ENCODE measurements around the gene LRRC15. TPM values are rescaled to one million over a fixed set of nuclear protein-coding genes. Genes with fewer than 3 reads are reported as not detected.

Gene LRRC15
- total RNA-seq, 8 experiments from 2014 or later, result 0.05 to 0.71 (median 0.21) TPM

- Histone ChIP-seq H3K4me3 (no peak overlapping the region), H3K4me1 (replicated peaks in 1 of 2) (peaks cover 27 to 39% of the 10 kb centered on the region in 2 donors), H3K27ac (no peak overlapping the region)
- no peak for ATAC-seq (replicated peaks in 6 of 8)
- in situ Hi-C loops (cut with MboI; ENCODE audit: low pct_unique_long_range_greater_than_20kb in 2 of 9, low sequenced_read_pairs in 9 of 9, unreplicated experiment in 9 of 9), result loop anchor here in 5 of 9 experiments (10.0 to 25.0 kb wide), 2 partner anchors 260 to 543 kb away; no protein-coding TSS in a partner anchor
- 84 to 100% (median 100%) methylated on average over 1 to 3 of the region's 5 CpGs; no CpG with 5 or more reads in 6 of the 10 experiments for whole genome bisulfite sequencing, 10 experiments
Measured at GRCh38 chr3:194327218-194328052, 42.1 kb downstream of the LRRC15 start.

GRCh38 chr3:194326968-194327217, 42.6 kb downstream of the LRRC15 start:
- Histone ChIP-seq H3K4me3 (no peak overlapping the region), H3K4me1 (replicated peaks in 1 of 2) (peaks cover 27 to 45% of the 10 kb centered on the region in 2 donors), H3K27ac (no peak overlapping the region)
- WGBS, 10 experiments, result 80 to 100% (median 83%) methylated on average over 1 of the region's 2 CpGs; no CpG with 5 or more reads in 7 of the 10 experiments
- no peak for ATAC-seq (replicated peaks in 6 of 8)
- in situ Hi-C loops (cut with MboI; ENCODE audit: low pct_unique_long_range_greater_than_20kb in 2 of 9, low sequenced_read_pairs in 9 of 9, unreplicated experiment in 9 of 9), result loop anchor here in 5 of 9 experiments (10.0 to 25.0 kb wide), 2 partner anchors 260 to 542 kb away; no protein-coding TSS in a partner anchor

- no peak overlapping the region for H3K4me3 ChIP-seq
- ATAC-seq (replicated peaks in 6 of 8), result peak in 4 of 8 experiments; percentile 9 to 24 (median 16)
- peak overlapping the region in 1 of 2 donors; percentile 28 for H3K27ac ChIP-seq
- peaks cover 27 to 50% of the 10 kb centered on the region in 2 donors for H3K4me1 ChIP-seq (replicated peaks in 1 of 2)
- in situ Hi-C loops (cut with MboI; ENCODE audit: low pct_unique_long_range_greater_than_20kb in 2 of 9, low sequenced_read_pairs in 9 of 9, unreplicated experiment in 9 of 9), result loop anchor here in 5 of 9 experiments (10.0 to 25.0 kb wide), 2 partner anchors 261 to 542 kb away; no protein-coding TSS in a partner anchor
- 33 to 100% (median 73%) methylated on average over 1 to 8 of the region's 15 CpGs; no CpG with 5 or more reads in 3 of the 10 experiments for WGBS, 10 experiments
Measured at GRCh38 chr3:194326192-194326967, 43.2 kb downstream of the LRRC15 start.

GRCh38 chr3:194325424-194326153, 44.0 kb downstream of the LRRC15 start:
- no peak overlapping the region for H3K4me3 ChIP-seq
- in situ Hi-C loops (cut with MboI; ENCODE audit: low pct_unique_long_range_greater_than_20kb in 2 of 9, low sequenced_read_pairs in 9 of 9, unreplicated experiment in 9 of 9), result loop anchor here in 5 of 9 experiments (10.0 to 25.0 kb wide), 2 partner anchors 262 to 541 kb away; no protein-coding TSS in a partner anchor
- 40 to 100% (median 88%) methylated on average over 1 of the region's 15 CpGs; no CpG with 5 or more reads in 7 of the 10 experiments for WGBS, 10 experiments
- ATAC-seq (replicated peaks in 6 of 8), result peak in 3 of 8 experiments; percentile 12 to 43 (median 23)
- H3K4me1 ChIP-seq (replicated peaks in 1 of 2), result peaks cover 27 to 58% of the 10 kb centered on the region in 2 donors
- H3K27ac ChIP-seq, result peak overlapping the region; percentile 34 to 43

GRCh38 chr3:194324823-194325327, 44.7 kb downstream of the LRRC15 start:
- no peak overlapping the region for H3K4me3 ChIP-seq
- in situ Hi-C loops (cut with MboI; ENCODE audit: low pct_unique_long_range_greater_than_20kb in 2 of 9, low sequenced_read_pairs in 9 of 9, unreplicated experiment in 9 of 9), result loop anchor here in 7 of 9 experiments (10.0 to 25.0 kb wide), 7 partner anchors 188 to 663 kb away; partner anchors contain the start of gene HES1 (in 2 of the 7)
- peak overlapping the region in 1 of 2 donors; percentile 16 for H3K27ac ChIP-seq
- peaks cover 27 to 62% of the 10 kb centered on the region in 2 donors for H3K4me1 ChIP-seq (replicated peaks in 1 of 2)
- no peak for ATAC-seq (replicated peaks in 6 of 8)
- WGBS, 10 experiments, result 50 to 100% (median 100%) methylated on average over 1 to 2 of the region's 3 CpGs; no CpG with 5 or more reads in 3 of the 10 experiments

GRCh38 chr3:194323785-194324735, 45.5 kb downstream of the LRRC15 start:
- H3K27ac ChIP-seq, result peak overlapping the region; percentile 57 to 67
- H3K4me3 ChIP-seq, result peak overlapping the region in 1 of 5 donors; percentile 1
- in situ Hi-C loops (cut with MboI; ENCODE audit: low pct_unique_long_range_greater_than_20kb in 2 of 9, low sequenced_read_pairs in 9 of 9, unreplicated experiment in 9 of 9), result loop anchor here in 6 of 9 experiments (10.0 to 25.0 kb wide), 6 partner anchors 187 to 662 kb away; partner anchors contain the start of gene HES1 (in 2 of the 6)

GRCh38 chr3:194322678-194323211, 46.8 kb downstream of the LRRC15 start:
- in situ Hi-C loops (cut with MboI; ENCODE audit: low pct_unique_long_range_greater_than_20kb in 2 of 9, low sequenced_read_pairs in 9 of 9, unreplicated experiment in 9 of 9), result loop anchor here in 6 of 9 experiments (10.0 to 25.0 kb wide), 6 partner anchors 185 to 660 kb away; partner anchors contain the start of gene HES1 (in 2 of the 6)
- Histone ChIP-seq H3K4me1 (replicated peaks in 1 of 2) (peaks cover 27 to 57% of the 10 kb centered on the region in 2 donors), H3K4me3 (no peak overlapping the region), H3K27ac (no peak overlapping the region)
- 40 to 100% (median 100%) methylated on average over 1 to 6 of the region's 18 CpGs; no CpG with 5 or more reads in 2 of the 10 experiments for WGBS, 10 experiments
- ATAC-seq (replicated peaks in 6 of 8), result peak in 7 of 8 experiments; percentile 3 to 56 (median 18)

More at GRCh38 chr3:194323785-194324735, 45.5 kb downstream of the LRRC15 start:
- 11 to 100% (median 33%) methylated on average over 1 to 11 of the region's 39 CpGs for WGBS, 10 experiments
- peaks cover 27 to 62% of the 10 kb centered on the region in 2 donors for H3K4me1 ChIP-seq (replicated peaks in 1 of 2)
- peak; percentile 55 to 88 (median 82) for ATAC-seq (replicated peaks in 6 of 8)

GRCh38 chr3:194321693-194322640, 47.6 kb downstream of the LRRC15 start:
- no peak for ATAC-seq (replicated peaks in 6 of 8)
- H3K27ac ChIP-seq, result no peak overlapping the region
- H3K4me3 ChIP-seq, result no peak overlapping the region
- 42 to 93% (median 82%) methylated on average over 1 to 16 of the region's 26 CpGs; no CpG with 5 or more reads in 4 of the 10 experiments for whole genome bisulfite sequencing, 10 experiments
- peaks cover 27 to 57% of the 10 kb centered on the region in 2 donors for H3K4me1 ChIP-seq (replicated peaks in 1 of 2)
- in situ Hi-C loops (cut with MboI; ENCODE audit: low pct_unique_long_range_greater_than_20kb in 2 of 9, low sequenced_read_pairs in 9 of 9, unreplicated experiment in 9 of 9), result loop anchor here in 6 of 9 experiments (10.0 to 25.0 kb wide), 6 partner anchors 185 to 660 kb away; partner anchors contain the start of gene HES1 (in 2 of the 6)

- no peak overlapping the region for H3K27ac ChIP-seq
- WGBS, 10 experiments, result 26 to 92% (median 53%) methylated on average over 2 to 10 of the region's 10 CpGs; no CpG with 5 or more reads in 2 of the 10 experiments
- in situ Hi-C loops (cut with MboI; ENCODE audit: low pct_unique_long_range_greater_than_20kb in 2 of 9, low sequenced_read_pairs in 9 of 9, unreplicated experiment in 9 of 9), result loop anchor here in 6 of 9 experiments (10.0 to 25.0 kb wide), 6 partner anchors 183 to 658 kb away; partner anchors contain the start of gene HES1 (in 2 of the 6)
- peaks cover 25 to 53% of the 10 kb centered on the region in 2 donors for H3K4me1 ChIP-seq (replicated peaks in 1 of 2)
- no peak overlapping the region for H3K4me3 ChIP-seq
- ATAC-seq (replicated peaks in 6 of 8), result no peak
Measured at GRCh38 chr3:194320744-194321243, 48.7 kb downstream of the LRRC15 start.
